HG02870 (cell line): ENCODE results near the gene SNAPC2.
"Not testable (repeated sequence)": the region's sequence is repeated elsewhere in the genome, so short reads cannot be mapped to it uniquely, and the experiment has no call there.

Experiments
- ATAC-seq: cut with Tn5 transposase; IDR thresholded peaks from one replicate; pipeline ENCODE4 v1.9.1; 2021; ENCODE audit warnings: mild to moderate bottlenecking, moderate library complexity; ENCODE audit not compliant: unreplicated experiment

The SNAPC2 gene

GRCh38 chr19:7908742-7909461 is 11.2 kb upstream of the SNAPC2 start:
- no peak for ATAC-seq

GRCh38 chr19:7909471-7910067 is 10.6 kb upstream of the SNAPC2 start:
- ATAC-seq: no peak

- ATAC-seq: no peak
These were observed 9.6 kb upstream of the SNAPC2 start for GRCh38 chr19:7910321-7911161.

- ATAC-seq: no peak
These were observed 8.5 kb upstream of the SNAPC2 start for GRCh38 chr19:7911508-7912143.

- ATAC-seq: no peak
These were observed 7.9 kb upstream of the SNAPC2 start for GRCh38 chr19:7912144-7912696.

GRCh38 chr19:7912697-7913564 is 7.2 kb upstream of the SNAPC2 start:
- no peak for ATAC-seq

GRCh38 chr19:7913652-7914051 is 6.5 kb upstream of the SNAPC2 start:
- ATAC-seq: no peak

- no peak for ATAC-seq
These were observed 6.0 kb upstream of the SNAPC2 start for GRCh38 chr19:7914099-7914498.

GRCh38 chr19:7914598-7915045 is 5.5 kb upstream of the SNAPC2 start, which contains the start of gene TGFBR3L:
TGFBR3L (plus strand) TSS chr19:7914830.
- ATAC-seq: no peak

- ATAC-seq: no peak
These were observed 4.7 kb upstream of the SNAPC2 start for GRCh38 chr19:7915250-7916102.

- ATAC-seq: no peak
These were observed 3.8 kb upstream of the SNAPC2 start for GRCh38 chr19:7916103-7916954.

GRCh38 chr19:7916955-7917266 is 3.2 kb upstream of the SNAPC2 start:
- ATAC-seq: no peak

- no peak for ATAC-seq
These were observed 2.7 kb upstream of the SNAPC2 start for GRCh38 chr19:7917267-7918061.

- ATAC-seq: not testable (repeated sequence)
These were observed 2.0 kb upstream of the SNAPC2 start for GRCh38 chr19:7918062-7918614.

- ATAC-seq: no peak
These were observed 1.3 kb upstream of the SNAPC2 start for GRCh38 chr19:7918615-7919421.
